Pancreas (tissue), 10 donors: Measurements from ENCODE around the gene COL13A1. TPM values are rescaled to one million over a fixed set of nuclear protein-coding genes. Genes with fewer than 3 reads are reported as not detected.

Source experiments
- ATAC-seq, 4 donors: fragments of 200-7000 bp; cut with Tn5 transposase; one replicate each; pipeline versions ENCODE4 v1.8.0 to v1.9.1; 2020; ENCODE audit warnings: mild to moderate bottlenecking in 4 of 4, moderate library complexity in 4 of 4
- DNase-seq, 6 donors: peaks; one replicate each; pipeline ENCODE4 v3.0.0-alpha.2; 2020
- FAIRE-seq: peaks from 2 replicates; lab custom pipeline; 2012; peaks lifted over from hg19 to GRCh38; lab: Jason Lieb, UNC
- H3K27ac ChIP-seq, 4 donors: fragments of 200-600 bp; sonication (generic); 1 replicate in 3 of 4; 2 replicates in 1 of 4; pipeline versions ENCODE4 v1.5.0 to v1.8.0; 2020
- H3K27me3 ChIP-seq, 4 donors: fragments of 200-600 bp; one replicate each; pipeline ENCODE4 v1.8.0; 2021
- H3K36me3 ChIP-seq, 3 donors: fragments of 200-600 bp; sonication (generic) in 1 of 3; one replicate each; pipeline versions ENCODE4 v1.5.0 to v1.8.0; 2020 to 2021
- H3K4me1 ChIP-seq, 3 donors: fragments of 200-600 bp; one replicate each; pipeline ENCODE4 v1.8.0; 2021
- H3K4me3 ChIP-seq, 4 donors: fragments of 200-600 bp; sonication (generic) in 2 of 4; one replicate each; pipeline versions ENCODE4 v1.5.0 to v1.8.0; 2020 to 2021
- H3K9me3 ChIP-seq, 4 donors: fragments of 200-600 bp; one replicate each; pipeline ENCODE4 v1.8.0; 2021
- WGBS, 2 donors: extraction: QIAGEN DNeasy Blood & Tissue Kit; methylation state at CpG; one replicate each; pipeline ENCODE4 v1.1.7; 2013; 5-methylcytosine and 5-hydroxymethylcytosine counted together
- intact Hi-C, 3 donors: fragments of 100-400 bp; cut with DNase I; formaldehyde crosslinking; loops; one replicate each; pipeline versions ENCODE4 v1.11.1 to v1.14.2; 2022
- polyA plus RNA-seq, 2 donors: library from polyadenylated mRNA; stranded (reverse); fragments of 200-250 nt; gene quantifications; one replicate each; pipeline ENCODE4 v1.2.3, GENCODE V29; 2013
- total RNA-seq, 6 donors: library from RNA; stranded (reverse); fragmentation: NEBNext Ultra II Directional in 4 of 6; extraction: Animal tissue kit (Norgen Biotek cat#: 25700) in 4 of 6; gene quantifications; one replicate each; pipeline versions ENCODE4 v1.2.1 to v1.2.4, GENCODE V29; 2021 to 2023
- TF ChIP-seq, protein P1 (sequence below), 4 donors: fragments of 200-600 bp; sonication (generic) in 3 of 4; IDR thresholded peaks; one replicate each; pipeline versions ENCODE4 v1.5.0 to v1.8.0; 2021; ENCODE audit warnings: antibody characterized with exemption in 4 of 4
- donor health status: healthy with polysubstance abuse.
- donor health status: DM: no; HTN: no; CAD: no; lungs with moderate emphysema.
- donor health status: DM: no; HTN: no; CAD: no.
- donor health status: control.
- donor health status: control.
- donor health status: Bipolar disorder and iron deficiency.
- donor health status: DM: yes; HTN: yes; CAD: no.
- donor health status: DM: no; HTN: no; CAD: no.
- donor health status: DM: no; HTN: no; CAD: no.
- donor health status: DM: yes; HTN: yes; CAD: no.

The COL13A1 gene
- total and polyA plus RNA-seq, 8 donors, result 0.35 to 11.7 (median 0.92) TPM

- ATAC-seq (no peak), FAIRE-seq (no peak), DNase-seq (no peak)
- Histone ChIP-seq H3K9me3 (no peaks in the 10 kb centered on the region), H3K4me3 (no peak overlapping the region), H3K36me3 (no peaks in the 10 kb centered on the region), H3K27me3 (no peaks in the 10 kb centered on the region), H3K27ac (no peak overlapping the region), H3K4me1 (no peaks in the 10 kb centered on the region)
- intact Hi-C loops, result no loop called here
- TF ChIP-seq, protein P1, sequence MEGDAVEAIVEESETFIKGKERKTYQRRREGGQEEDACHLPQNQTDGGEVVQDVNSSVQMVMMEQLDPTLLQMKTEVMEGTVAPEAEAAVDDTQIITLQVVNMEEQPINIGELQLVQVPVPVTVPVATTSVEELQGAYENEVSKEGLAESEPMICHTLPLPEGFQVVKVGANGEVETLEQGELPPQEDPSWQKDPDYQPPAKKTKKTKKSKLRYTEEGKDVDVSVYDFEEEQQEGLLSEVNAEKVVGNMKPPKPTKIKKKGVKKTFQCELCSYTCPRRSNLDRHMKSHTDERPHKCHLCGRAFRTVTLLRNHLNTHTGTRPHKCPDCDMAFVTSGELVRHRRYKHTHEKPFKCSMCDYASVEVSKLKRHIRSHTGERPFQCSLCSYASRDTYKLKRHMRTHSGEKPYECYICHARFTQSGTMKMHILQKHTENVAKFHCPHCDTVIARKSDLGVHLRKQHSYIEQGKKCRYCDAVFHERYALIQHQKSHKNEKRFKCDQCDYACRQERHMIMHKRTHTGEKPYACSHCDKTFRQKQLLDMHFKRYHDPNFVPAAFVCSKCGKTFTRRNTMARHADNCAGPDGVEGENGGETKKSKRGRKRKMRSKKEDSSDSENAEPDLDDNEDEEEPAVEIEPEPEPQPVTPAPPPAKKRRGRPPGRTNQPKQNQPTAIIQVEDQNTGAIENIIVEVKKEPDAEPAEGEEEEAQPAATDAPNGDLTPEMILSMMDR (IDR thresholded peaks at IDR 0.05), result no peak
- 81 to 84% methylated on average over 6 of the region's 6 CpGs for WGBS, 2 donors
Measured at GRCh38 chr10:69835233-69835632, 33.5 kb downstream of the COL13A1 start.

- intact Hi-C loops, result no loop called here
Measured at GRCh38 chr10:69835875-69836730, 34.4 kb downstream of the COL13A1 start.

GRCh38 chr10:69836731-69837030 lies 35.0 kb downstream of the COL13A1 start:
- H3K4me1 ChIP-seq, result no peaks in the 10 kb centered on the region
- DNase-seq, result no peak
- no peak for FAIRE-seq
- H3K27me3 ChIP-seq, result no peaks in the 10 kb centered on the region
- H3K36me3 ChIP-seq, result no peaks in the 10 kb centered on the region
- H3K27ac ChIP-seq, result no peak overlapping the region
- intact Hi-C loops, result no loop called here
- TF ChIP-seq, protein P1 (IDR thresholded peaks at IDR 0.05), result no peak
- H3K4me3 ChIP-seq, result no peak overlapping the region
- ATAC-seq, result peak in 1 of 4 donors; percentile 28
- 68 to 82% methylated on average over 6 of the region's 6 CpGs for WGBS, 2 donors
- no peaks in the 10 kb centered on the region for H3K9me3 ChIP-seq

More at GRCh38 chr10:69835875-69836730, 34.4 kb downstream of the COL13A1 start:
- ATAC-seq (peak in 1 of 4 donors; percentile 32), FAIRE-seq (no peak), DNase-seq (no peak)
- WGBS, 2 donors, result 70 to 73% methylated on average over 8 of the region's 8 CpGs
- no peaks in the 10 kb centered on the region for H3K9me3 ChIP-seq
- H3K27ac ChIP-seq, result no peak overlapping the region
- no peak overlapping the region for H3K4me3 ChIP-seq
- H3K27me3 ChIP-seq, result no peaks in the 10 kb centered on the region
- TF ChIP-seq, protein P1 (IDR thresholded peaks at IDR 0.05), result no peak
- H3K4me1 ChIP-seq, result no peaks in the 10 kb centered on the region
- no peaks in the 10 kb centered on the region for H3K36me3 ChIP-seq

GRCh38 chr10:69837261-69837660 lies 35.6 kb downstream of the COL13A1 start:
- FAIRE-seq (no peak), DNase-seq (no peak), ATAC-seq (no peak)
- intact Hi-C loops, result no loop called here
- Histone ChIP-seq H3K27me3 (no peaks in the 10 kb centered on the region), H3K4me3 (no peak overlapping the region), H3K9me3 (no peaks in the 10 kb centered on the region), H3K36me3 (no peaks in the 10 kb centered on the region), H3K27ac (no peak overlapping the region), H3K4me1 (no peaks in the 10 kb centered on the region)
- 86 to 90% methylated on average over 5 of the region's 5 CpGs for WGBS, 2 donors
- TF ChIP-seq, protein P1 (IDR thresholded peaks at IDR 0.05), result no peak

GRCh38 chr10:69838418-69838817 lies 36.7 kb downstream of the COL13A1 start:
- no peak for ATAC-seq
- TF ChIP-seq, protein P1 (IDR thresholded peaks at IDR 0.05), result no peak
- no peak for FAIRE-seq
- Histone ChIP-seq H3K9me3 (no peaks in the 10 kb centered on the region), H3K4me1 (no peaks in the 10 kb centered on the region), H3K27me3 (no peaks in the 10 kb centered on the region), H3K4me3 (no peak overlapping the region), H3K27ac (no peak overlapping the region), H3K36me3 (no peaks in the 10 kb centered on the region)
- WGBS, 2 donors, result 88 to 96% methylated on average over 5 of the region's 5 CpGs
- DNase-seq, result no peak
- intact Hi-C loops, result no loop called here
